GM21576 (cell line): ENCODE results near the gene SLC38A11.

Experiments used
- ATAC-seq: cut with Tn5 transposase; IDR thresholded peaks from one replicate; pipeline ENCODE4 v1.9.1; 2021; ENCODE audit warnings: mild to moderate bottlenecking, moderate library complexity; ENCODE audit not compliant: unreplicated experiment

Gene SLC38A11

GRCh38 chr2:164846276-164846675 is 109.0 kb downstream of the SLC38A11 start:
- ATAC-seq = no peak
